ENCODE measurements around the gene EPB42.
"Not testable (repeated sequence)": the region's sequence is repeated elsewhere in the genome, so short reads cannot be mapped to it uniquely, and the experiment has no call there.

EPB42 gene

GRCh38 chr15:43185157-43186002 lies 35.4 kb downstream of the EPB42 start, which contains the start of gene CCNDBP1:
Gene CCNDBP1 (plus strand): TSS chr15:43185403. CDS start chr15:43185499, 96 bp downstream.
- peak; percentile 92 to 93 for ATAC-seq

DNA sequence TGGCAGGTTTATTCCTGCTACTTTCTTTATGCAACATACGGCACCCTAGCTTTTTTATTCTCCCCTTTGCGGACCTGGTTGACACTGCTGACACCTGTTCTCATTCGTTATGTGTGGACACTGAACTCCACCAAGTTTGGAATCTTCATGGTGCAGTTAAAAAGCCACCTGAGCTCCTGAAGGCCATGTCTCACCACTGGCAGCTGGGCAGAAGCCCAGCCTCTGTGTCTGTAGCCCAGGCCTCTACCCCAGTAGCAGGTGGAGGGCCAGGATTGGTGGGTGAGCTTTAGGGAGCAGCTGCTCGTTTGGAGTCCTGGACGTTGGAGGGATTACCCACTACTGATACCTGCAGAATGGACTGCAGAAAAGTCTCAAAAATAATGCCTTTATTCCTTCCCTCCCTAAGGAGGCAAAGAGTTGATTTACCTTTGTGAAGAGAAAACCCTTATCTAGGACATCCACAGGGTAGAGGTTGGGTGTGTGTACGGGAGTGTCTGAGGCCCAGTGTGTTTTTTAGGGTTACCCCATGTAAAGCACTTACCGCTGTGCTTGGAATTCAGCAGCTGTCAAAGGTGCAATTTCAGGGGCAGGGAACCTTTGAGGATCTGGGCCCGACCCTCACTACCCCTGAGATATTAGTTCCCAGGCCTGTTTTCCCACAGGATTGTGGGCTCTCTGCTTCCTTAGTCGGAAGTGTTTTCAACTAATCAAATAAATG lies 36.3 kb downstream of the EPB42 start:
- no peak for ATAC-seq

GRCh38 chr15:43183270-43183669 lies 37.5 kb downstream of the EPB42 start:
- no peak for ATAC-seq

GRCh38 chr15:43177147-43177546 lies 43.7 kb downstream of the EPB42 start:
- not testable (repeated sequence) for ATAC-seq

DNA sequence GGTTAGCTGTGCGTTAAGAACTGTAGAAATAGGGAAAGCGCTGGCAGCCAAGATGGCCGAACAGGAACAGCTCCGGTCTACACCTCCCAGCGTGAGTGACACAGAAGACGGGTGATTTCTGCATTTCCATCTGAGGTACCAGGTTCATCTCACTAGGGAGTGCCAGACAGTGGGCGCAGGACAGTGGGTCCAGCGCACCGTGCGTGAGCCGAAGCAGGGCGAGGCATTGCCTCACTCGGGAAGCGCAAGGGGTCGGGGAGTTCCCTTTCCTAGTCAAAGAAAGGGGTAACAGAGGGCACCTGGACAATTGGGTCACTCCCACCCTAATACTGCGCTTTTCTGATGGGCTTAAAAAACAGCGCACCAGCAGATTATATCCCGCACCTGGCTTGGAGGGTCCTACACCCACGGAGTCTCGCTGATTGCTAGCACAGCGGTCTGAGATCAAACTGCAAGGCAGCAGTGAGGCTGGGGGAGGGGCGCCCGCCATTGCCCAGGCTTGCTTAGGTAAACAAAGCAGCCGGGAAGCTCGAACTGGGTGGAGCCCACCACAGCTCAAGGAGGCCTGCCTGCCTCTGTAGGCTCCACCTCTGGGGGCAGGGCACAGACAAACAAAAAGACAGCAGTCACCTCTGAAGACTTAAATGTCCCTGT lies 45.0 kb downstream of the EPB42 start:
- not testable (repeated sequence) for ATAC-seq

DNA sequence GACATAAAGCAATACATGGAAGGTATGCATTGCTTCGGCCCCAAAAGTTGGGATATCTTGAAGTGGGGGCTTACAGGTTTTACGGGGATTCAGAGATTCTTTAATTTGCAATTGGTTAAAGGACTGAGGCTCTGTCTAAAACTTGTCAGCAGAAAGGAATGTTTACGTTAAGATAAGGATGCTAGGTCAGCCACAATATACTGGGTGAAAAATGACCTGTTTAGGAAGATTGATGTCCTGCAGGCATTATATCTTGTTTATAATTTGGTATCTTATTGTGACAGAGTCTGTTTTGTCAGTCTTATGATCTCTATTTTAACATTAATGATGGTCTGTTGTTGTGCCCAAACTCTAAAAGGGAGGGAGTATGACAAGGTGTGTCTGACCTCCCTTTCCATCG lies 50.9 kb downstream of the EPB42 start:
- no peak for ATAC-seq

DNA sequence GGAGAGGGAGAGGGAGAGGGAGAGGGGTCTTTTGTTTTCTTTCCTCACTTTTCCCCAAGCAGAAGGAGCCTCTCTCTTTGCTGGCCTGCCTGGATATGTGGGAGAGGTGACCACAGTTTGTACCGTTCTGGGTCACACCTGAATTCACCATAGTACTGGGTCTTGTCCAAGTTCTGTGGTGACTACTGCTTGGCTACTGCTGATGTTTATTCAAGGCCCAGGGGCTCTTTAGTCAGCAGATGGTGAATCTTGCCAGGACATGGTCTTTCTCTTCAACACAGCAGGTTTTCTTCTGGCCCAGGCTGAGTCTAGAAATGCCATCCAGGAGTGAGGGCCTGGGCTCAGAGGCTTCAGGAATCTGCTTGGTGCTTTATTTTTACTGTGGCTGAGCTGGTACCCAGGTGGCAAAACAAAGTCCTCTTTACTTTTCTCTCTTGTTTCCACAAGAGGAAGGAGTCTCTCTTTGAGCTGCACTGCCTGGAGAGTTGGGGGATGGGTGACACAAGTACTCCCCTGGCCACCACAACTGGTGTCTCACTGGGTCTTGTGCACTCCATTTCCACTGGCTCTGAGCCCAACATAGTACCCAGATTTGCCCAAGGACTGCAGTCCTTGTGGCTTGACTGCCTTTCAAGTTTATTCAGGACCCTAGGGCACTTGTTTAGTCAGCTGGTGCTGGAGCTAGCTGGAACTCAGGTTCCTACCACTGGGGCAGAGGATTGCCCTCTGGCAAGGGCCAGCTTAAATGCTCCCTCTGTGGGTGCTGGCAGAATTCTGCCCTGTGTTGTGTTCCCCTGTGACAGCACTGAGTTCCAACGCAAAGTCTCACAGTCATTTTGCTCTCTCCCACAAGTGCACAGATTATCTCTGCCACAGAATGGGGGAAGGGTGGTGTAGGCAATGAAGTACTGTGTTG lies 52.4 kb downstream of the EPB42 start:
- ATAC-seq = no peak

- ATAC-seq = not testable (repeated sequence)
Measured at GRCh38 chr15:43167261-43167660, 53.6 kb downstream of the EPB42 start.

DNA sequence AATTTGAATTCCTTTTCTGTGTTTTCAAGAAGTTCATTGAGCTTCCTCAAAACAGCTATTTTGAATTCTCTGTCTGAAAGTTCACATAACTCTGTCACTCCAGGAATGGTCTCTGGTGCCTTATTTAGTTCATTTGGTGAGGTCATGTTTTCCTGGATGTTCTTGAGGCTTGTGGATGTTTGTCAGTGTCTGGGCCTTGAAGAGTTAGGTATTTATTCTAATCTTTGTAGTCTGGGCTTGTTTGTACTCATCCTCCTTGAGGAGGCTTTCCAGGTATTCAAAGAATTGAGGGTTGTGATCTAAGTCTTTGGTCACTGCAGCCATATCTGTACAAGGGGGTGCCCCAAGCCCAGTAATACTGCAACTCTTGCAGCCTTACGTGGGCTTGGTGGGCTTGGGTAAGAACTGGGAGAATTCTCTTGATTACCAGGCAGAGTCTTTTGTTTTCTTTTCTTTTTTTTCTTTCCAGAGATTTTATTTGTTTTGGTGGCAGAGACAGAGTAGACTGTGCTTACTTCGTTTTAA lies 55.0 kb downstream of the EPB42 start:
- no peak for ATAC-seq

GRCh38 chr15:43153269-43153668 lies 67.5 kb downstream of the EPB42 start:
- no peak for ATAC-seq

DNA sequence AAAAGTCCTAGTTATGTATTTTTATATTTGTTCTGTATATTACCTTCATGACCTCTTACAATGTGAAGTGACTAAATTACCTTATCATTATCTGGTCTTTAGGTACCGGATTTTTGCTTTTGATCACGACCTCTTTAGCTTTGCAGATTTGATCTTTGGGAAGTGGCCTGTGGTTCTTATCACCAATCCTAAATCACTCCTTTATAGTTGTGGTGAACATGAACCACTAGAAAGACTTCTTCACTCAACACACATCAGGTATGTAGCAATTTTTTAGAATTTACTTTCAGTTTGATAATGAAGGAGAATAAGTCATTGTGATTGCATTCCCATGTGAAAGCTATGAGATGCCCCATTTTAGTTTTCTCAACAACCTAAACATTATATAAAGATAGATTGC lies 69.1 kb downstream of the EPB42 start:
- peak in 1 of 2 donors; percentile 58 for ATAC-seq

DNA sequence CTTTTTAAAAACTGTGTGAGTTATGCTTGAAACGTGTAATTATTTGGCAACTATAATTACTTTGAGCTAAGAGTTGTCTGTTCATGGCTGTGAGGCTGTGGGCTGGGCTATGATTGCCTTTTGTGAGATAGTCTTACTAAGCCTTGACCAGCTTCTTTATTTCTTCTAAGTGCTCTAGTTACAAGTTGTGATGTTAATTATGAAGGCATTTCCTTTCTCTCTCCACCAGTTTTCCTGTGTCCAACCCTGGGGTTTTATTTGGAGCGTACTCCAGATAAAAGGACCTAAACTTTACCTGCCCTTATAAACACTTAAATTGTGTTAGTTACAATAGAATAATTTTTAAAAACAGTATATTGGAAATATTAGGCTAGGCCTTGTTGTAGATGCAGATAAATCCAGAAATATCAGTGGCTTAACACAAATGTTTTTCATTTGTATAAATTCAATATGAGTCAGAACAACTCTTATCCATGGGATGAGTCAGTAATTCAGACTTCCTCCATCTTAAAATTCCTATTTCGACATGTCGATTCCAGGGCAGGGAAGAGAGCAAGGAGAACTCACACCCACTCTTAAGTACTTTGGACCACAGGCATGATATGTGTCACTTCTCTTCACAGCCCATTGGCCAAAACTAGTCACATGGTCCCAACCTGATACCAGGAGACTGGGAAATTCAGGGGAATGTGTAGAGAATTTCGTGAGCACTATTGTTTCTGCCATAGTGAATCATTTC lies 70.5 kb downstream of the EPB42 start:
- no peak for ATAC-seq

Data from activated CD4-positive, CD25-positive, alpha-beta regulatory T cell treated with anti-CD3 and anti-CD28 coated beads, Interleukin-2, amount 50 U/mL, for 24 hours (primary cell).